GM19025 (cell line): ENCODE data around the gene BCL11B.

Source experiments
- ATAC-seq: cut with Tn5 transposase; IDR thresholded peaks from one replicate; pipeline ENCODE4 v1.9.1; 2021; ENCODE audit warnings: mild to moderate bottlenecking, low read depth, moderate library complexity; ENCODE audit not compliant: unreplicated experiment

The BCL11B gene

DNA sequence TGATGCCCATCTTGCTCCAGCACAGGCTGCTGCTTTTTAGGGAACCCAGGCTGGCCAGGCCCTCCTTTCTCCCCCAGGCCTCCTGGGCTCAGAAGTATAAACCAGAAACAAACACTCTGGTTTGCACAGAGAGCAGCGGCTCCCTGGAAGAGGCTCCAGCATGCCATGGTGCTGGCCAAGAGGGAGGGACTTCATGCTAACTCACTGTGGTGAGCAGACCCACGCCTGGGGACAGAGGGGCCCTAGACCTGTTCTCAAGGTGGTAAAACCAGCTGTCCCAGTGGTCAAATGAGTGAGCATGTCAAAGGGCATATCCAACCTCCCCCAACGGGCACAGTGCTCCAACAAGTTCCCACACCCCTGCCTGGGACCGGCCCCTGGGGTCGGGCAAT, 15.5 kb downstream of the BCL11B start:
- no peak for ATAC-seq

DNA sequence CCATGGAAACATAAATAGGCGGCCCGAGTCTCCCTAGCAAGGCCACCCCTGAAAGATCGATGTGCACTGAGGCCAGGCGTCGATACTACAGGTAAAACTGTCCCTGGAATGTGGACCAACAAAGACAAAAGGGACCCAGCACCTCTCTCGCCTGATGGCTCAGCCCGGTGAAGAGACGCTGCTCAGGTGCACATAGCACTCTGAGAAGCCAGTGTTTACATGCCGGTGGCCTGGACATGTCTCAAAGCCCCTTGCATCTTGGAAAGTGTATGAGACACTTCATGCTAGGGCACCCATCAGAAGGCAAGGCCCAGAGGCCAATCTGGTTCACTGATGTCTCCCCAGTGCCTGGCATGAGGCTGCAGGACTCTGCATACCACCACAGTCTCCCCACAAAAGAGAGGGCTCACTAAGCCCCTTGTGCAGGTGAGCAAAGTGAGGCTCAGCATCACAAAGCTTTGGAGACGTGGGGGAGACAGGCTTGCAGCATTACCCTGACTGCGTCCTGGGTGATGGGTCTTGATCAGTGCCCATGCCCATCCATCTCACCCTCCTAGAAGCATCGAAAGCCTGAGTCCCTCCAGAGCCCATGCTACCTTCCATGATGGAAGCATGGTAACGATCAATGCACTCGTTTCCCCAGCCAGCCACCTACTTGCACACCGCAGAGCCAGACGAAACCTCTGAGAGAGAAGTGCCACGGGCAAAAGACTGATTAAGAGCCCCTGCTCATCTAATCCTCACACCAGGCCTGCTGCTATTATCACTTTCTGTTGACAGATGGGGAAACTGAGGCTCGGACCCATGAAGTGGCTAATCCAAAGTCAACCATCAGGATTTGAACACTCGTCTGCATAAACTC, 16.1 kb downstream of the BCL11B start:
- no peak for ATAC-seq

DNA sequence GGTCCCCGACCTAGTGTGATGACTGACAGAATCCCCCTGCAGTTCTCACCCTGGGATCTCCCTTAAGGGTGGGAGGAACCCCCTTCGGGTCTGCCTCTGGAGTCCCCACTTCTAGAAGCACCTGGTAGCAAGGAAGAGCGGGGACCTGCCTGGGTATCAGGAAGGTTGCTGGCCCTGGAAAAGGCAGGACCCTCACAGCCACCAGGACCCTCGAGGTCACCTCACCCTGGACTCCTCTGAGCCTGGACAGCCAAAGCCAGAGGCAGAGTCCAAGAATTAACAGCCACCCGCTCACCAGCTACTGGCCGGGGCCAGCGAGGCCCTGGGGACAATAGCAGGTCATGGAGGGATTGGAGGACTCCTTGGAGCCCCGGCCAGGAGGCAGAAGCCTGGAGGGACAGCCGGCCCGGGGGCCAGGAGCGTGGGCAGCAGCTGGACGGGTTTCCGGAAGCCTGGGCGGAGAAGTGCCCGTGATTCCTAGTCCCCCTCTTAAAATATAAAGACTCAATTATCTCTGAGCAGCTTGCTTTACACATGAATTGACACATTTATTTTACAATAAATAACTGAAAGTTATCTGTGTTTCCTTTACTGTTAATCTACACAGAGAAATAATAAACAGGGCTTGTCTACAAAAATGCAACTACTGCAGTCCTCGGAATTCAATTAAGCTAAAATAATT, 17.5 kb downstream of the BCL11B start:
- ATAC-seq, result no peak

DNA sequence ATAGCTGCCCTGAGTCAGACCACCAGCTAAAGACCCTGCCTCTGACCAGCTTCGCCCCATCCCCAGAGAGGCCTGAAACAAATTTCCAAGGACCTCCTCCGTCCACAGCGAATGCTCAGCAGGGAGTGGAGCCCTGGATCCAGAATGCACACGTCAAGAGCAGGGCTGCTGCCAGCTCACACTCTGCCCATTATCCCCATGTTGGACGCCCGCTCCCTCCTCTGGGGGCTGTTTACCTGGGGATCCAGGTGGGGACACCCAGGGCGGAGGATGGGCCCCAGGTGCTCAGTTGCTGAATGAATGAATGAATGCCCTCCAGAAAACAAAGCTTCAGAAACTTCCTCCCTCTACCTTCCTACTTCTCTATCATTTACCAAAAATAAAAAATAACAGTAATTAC, 18.1 kb downstream of the BCL11B start:
- ATAC-seq, result no peak

DNA sequence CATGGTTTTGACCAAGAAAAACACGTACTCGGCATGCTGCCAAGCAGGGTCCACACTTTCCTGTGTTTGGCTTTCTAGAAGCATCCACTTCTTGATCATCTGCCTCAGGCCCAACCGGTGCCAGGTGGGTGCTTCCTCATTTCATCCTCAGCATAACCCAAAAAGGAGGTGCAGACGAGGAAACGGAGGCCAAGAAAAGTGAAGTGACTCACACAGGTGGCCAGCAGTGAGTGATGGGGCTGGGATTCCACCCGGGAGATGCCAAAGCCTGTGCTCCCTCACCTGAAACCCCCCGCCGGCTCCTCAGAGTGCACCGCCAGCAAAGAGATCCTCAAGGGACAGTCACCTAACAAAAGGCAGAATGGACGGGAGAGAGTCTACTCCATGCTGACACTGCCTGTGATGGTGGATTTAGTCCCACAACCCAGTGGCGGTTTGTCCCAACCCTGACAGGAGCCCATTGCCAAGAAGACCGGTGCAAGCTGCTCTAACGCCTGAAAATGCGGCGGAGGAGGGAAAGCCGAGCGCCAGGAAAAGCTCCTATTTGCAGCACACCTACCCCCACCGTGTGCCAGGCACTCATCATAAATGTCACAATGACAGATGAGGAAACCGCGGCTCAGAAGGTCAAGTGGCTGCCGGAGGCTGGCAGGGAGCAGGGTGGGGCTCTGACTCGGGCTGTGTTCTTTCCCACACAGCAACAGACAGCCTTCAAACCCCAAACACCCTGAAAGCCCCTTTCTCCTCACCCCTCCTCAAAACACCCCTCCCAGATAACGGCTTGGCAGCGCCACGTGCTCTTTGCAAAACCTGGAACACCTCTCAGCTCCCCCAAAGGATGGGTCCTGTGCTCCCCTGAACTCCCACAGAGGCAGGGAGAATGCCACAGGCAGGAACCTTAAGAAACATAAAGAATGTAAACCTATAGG, 18.8 kb downstream of the BCL11B start:
- no peak for ATAC-seq

DNA sequence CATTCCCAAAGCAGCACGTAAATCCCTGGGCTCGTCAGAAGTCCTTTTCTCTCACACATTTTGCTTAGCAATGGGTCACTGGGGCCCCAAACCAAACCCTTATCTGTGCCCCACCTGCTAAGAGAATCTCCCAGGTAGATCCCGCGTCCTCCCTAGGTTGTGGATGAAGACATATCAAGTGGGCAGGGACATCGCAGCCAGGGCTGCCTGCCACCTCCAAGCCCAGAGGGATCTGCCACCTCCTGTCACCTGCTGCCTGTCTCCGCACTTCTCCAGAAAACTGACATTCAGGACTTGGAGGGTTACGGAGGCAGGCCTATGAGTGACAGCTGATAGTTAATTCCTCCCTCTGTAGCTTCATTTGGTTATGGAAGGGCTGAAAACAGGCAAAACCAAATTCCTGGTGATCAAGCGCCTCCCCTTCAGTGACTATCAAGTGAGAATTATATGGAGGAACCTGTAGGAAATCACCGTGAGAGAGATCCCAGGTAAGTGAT, 19.5 kb downstream of the BCL11B start:
- no peak for ATAC-seq

DNA sequence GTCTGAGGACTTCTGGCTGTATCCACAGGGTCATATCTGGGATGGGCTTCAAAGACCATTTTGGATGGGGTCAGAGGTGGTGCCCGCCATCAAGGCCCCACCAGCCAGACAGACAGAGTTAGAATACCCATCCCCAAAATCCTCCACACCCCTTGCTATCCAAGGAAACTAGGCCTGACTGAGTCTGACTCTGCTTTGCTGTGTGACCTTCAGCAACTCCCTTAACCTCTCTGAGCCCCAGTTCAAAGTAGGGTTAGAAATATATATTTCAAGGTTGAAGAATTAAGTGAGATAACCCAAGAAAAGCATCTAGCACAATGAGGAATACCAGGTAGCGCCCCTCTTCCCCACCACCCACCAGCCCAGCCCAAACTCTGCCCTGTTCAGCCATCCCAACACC, 20.3 kb downstream of the BCL11B start:
- ATAC-seq, result no peak

DNA sequence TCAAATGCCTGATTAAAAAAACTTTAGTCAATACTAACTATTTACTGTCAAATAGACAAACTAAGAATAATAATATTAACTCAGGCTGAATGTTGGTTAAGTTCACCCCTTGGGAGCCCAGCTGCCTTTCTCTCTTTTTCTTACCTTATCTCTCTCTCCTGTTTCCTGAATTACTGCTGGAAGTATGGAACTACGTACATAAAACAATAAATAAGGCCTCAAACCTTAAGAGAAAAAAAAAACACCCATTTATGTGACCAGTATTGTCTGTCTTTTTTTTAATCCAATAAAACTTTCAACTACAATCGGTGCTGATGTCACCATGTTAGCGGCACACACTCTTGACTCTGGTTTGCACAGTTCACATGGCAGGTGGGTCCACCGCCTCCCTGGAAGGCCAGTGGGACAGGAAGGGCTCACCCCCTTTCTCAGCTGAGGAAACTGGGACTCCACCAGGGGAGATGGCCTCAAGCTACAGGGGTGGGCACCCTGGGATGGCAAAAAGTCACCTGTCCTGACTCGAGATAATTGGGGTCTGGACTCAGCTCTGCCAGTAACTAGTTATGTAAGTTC, 21.3 kb downstream of the BCL11B start:
- no peak for ATAC-seq

DNA sequence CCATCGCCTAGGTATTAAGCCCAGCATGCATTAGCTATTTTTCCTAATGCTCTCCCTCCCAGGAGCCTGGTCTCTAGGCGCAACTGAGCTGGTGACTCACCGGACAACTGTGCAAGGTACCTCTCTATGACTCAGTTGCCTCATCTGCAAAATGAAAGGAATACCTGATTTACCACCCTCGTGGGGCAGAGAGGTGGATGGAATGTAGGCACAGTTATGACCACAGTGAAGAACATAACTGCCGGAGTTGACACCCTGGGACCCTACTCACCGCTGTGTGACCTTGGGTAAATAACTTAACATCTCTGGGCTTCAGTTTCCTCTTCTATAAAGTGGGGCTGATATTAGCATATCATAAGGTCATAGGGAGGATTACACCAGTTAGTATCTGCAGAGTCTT, 22.6 kb downstream of the BCL11B start:
- no peak for ATAC-seq

DNA sequence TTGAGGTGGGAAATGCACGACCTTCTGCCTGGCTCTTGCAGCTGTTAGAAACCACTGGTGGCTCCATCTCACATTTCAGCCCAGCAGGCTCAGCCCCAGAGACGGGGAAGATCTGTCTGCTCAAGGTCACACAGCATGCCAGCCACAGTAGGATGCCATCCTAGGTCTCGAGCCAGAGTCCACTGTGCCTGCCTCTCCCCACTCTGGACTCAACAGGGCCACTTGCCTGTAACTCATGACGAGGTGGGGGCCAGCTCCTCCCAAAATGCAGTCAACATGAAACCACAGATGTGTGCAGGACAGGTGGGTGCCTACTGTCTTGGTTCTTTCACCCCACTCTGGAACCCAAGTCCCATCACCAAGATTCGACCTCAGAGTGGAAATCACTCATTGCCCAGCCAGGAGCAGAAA, 23.2 kb downstream of the BCL11B start:
- ATAC-seq, result no peak

DNA sequence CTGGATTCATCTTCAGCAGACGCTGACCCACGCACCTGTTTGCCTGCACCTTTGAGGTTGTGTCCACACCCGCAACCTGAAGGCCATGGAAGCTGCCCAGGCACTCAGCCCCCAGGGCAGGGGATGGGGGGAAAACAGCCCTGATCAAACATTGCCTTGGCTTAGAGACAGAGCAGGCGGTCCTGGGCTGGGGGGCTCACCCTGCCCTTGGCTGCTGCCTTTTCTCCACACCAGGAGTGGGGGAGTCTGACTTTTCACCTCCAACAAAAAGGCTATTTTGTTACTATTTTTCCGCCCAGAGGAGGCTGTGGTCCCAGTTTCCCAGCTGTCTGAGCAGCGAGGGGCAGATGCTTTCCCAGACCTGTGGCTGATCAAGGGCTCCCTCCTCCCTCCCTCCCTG, 24.2 kb downstream of the BCL11B start:
- no peak for ATAC-seq

DNA sequence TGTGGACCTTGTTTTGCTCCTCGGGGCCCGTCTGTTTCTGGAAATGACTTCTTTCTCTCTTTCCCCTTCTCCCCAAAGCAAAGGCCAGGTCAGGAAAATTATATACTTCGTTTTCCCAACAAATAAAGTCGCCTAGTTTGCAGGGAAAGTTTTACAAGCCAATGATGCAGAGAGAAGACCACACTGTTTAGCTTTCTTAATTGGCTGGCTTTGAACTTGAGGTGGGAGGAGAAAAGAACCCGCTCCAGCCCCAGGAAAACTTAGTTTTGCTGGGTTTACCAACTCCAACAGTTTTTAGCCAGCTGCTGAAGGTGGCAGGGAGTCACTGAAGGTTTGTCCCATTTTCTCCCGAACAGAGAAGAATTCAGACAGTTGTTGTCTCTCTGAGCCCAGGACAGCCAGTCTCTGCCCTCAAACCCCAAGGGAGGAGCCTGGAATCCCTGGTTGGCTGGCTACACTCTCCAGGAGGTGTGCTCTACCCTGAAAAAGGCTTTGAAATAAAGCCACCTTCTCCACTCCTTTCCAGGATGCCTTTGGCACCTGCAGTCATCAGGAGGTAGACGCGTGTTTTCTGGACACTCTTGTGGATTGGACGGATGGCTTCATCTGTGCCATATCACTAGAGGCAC, 24.8 kb downstream of the BCL11B start:
- ATAC-seq, result no peak

DNA sequence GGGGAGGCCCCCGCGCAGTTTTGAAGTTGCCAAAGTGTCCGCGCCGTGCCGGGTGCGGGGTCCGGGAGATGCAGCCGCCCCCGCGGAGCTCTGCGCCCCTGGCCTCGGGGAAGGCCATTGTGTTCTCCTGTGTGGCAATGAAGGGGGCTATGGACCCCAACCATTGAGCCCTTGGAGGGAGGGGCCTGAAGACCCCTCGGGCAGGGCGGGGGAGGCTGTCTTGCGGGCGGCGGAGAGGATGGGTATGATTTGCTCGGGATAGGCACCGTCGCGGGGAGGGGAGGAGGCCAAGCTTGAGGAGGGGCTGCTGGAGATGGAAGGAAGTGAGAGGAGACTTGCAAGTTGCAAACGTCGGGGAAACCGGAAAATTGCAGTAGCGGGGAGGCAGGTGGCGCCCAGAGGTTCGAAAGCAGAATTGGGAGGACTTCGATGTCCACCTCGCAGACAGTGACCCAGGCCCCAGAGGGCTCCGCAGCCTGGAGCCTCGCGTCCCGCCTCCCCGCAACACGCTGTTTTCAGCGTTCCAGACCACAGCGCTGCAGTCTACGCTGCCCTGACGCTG, 25.4 kb downstream of the BCL11B start:
- no peak for ATAC-seq

DNA sequence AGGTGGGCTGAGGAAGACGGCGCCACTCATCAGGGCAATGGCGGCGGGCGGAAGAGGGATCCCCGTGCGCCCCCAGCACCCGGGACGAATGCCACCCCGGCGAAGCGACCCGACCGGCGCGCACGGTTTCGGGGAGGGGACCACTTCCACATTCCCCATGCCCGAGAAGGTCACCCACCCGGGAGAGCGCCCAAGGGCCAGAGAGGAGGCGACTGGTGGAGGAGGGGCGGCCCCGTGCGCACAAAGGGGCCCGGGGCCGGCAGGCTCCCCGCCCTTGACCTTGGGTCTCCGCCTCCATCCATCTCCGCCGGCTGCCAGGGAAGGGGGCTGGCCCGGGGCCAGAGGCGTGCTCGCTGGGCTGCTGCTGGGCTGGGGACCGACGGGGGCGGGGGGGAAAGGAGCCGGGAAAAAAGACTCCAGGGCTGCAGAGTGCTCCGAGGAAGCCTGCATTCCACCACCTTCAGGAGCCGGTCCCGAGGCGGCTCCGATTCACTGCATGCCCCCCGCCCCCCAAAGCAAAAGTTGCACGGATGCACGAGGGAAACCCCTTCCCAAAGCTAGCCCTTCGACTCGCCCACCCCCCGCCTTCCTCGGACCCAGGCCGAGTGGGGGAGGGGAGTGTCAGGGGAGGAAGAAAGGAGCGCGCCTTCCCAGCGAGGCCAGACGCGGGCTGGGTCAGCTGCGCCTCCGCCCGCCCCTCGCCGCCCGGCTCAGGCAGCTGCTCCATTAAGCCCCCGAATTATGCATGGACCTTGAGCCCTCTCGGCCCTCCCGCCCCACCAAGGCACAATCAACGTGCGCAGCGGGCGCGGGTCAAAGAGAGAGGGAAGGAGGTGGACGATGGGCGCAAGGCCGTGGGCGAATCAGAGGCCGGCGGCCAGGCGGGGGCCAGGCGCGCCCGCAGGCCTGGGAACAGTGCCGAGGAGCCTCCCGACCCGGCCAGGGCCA, 26.2 kb downstream of the BCL11B start:
- no peak for ATAC-seq

DNA sequence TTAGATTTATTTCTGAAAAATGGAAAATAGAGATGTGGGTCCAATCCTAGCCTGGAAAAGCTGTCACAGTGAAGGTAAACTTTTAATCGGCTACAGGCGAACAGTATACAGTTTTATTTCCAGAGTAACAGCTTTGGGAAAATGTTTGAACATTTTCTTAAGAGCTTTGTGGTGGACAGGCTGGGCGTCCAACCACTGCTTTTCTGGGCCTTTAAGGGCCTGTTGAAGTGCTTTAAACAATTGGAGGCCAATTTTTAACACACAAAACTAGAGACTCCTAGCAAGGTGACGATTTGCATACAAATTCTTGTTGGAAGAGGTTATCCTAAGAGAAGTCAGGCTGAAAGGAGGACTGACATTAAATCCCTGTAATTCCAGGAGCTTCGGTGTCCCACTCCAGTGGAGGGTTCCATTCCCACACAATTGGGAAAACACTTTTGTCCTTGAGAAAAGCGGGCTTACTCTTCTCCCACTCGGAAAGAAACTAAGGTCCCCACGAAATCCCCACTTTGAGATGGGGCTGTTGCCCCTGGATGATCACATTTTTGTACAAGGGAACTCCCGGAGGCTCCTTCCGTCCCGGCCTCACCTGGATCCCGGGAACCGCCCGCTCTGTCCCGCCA, 26.9 kb downstream of the BCL11B start:
- ATAC-seq, result no peak

DNA sequence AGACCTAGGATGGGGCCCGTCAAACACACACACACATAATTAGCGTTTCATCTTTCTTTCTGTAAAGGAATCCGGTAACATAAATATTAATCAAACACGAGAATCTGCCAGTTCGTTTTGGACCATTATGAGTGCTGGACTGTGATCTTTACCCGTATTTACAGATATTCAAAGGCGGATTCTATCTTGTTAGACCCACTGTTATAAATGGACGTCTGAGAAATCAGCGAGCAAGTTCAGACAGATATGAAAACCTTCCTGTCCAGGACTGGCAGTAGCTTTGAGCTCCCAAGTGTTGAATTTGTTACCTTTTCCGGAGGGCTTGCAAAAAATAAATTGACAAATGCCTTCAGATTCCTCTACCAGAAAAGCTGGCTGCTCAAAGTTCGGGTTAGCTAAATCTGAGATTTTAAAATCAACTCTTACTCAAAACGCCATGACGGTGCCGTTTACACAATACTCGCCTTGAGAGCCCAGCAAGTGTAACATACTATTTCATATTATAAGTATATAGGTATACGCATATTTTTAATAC, 27.6 kb downstream of the BCL11B start:
- ATAC-seq, result no peak

DNA sequence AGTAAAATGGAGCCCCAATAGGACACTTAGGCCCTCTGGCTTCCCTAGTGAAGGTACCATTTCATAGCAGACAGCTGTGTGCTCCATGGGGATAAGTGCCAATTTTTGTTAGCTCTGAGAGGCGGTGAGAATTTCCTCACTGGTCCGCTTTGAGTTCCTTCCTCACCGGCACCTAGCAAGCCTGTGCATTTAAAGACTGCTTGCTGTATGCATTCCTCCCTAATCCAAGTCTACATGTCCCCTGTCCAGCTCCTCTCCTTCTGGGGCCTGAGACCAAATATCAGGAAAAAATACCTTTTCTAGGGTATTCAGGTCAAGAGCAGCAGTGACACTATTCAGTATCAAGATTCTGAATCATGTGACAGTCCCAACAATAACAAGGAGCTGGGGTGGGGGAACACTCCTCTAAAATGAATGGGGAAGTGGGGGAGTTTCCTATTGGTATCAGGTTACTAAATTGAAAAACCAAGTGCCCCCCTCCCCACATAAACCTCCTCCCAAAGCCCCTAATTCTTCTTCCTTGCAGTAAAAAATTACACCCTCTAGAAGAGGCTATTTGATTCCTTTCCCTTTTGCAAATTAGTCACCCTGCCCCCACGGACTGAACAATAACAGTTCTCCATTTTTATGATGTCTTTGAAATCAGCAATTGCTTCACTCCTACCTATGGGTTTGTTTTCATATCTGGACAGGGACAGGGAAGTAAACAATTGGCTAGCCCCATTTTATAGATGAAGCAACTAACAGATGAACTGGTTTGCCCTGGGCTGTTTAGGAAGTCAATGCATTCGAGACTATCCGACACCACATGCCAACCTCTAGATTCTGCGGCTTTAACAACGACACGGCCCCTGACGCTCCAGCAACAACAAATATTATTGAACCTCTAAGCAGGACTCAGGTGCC, 28.9 kb downstream of the BCL11B start:
- no peak for ATAC-seq
